HUES6 (cell line): ENCODE data around the gene BANP.
A peak's percentile ranks its signal among the peaks of the same experiment; 100 is the strongest.

ENCODE experiments used
- H3K27ac ChIP-seq: 2 replicates; pipeline ENCODE4 v1.7.0; 2013; ENCODE audit warnings: low read depth, mild to moderate bottlenecking, low read length, inconsistent platforms
- H3K27me3 ChIP-seq: 2 replicates; pipeline ENCODE4 v1.6.1; 2013; ENCODE audit warnings: low read length; ENCODE audit not compliant: control insufficient read depth, insufficient read depth
- H3K36me3 ChIP-seq: 2 replicates; pipeline ENCODE4 v1.6.1; 2013; ENCODE audit warnings: low read length; ENCODE audit not compliant: control insufficient read depth, insufficient read depth
- H3K4me1 ChIP-seq: 2 replicates; pipeline ENCODE4 v1.6.1; 2013; ENCODE audit warnings: low read length; ENCODE audit not compliant: control insufficient read depth, insufficient read depth
- H3K4me3 ChIP-seq: 2 replicates; pipeline ENCODE4 v1.5.1; 2013; ENCODE audit warnings: low read depth, low read length
- H3K9ac ChIP-seq: one replicate; pipeline ENCODE4 v1.6.1; 2013; ENCODE audit warnings: mild to moderate bottlenecking, low read length
- H3K9me3 ChIP-seq: 2 replicates; pipeline ENCODE4 v1.6.1; 2013; ENCODE audit warnings: low read depth, low read length; ENCODE audit not compliant: control insufficient read depth, insufficient read depth

Gene BANP

DNA sequence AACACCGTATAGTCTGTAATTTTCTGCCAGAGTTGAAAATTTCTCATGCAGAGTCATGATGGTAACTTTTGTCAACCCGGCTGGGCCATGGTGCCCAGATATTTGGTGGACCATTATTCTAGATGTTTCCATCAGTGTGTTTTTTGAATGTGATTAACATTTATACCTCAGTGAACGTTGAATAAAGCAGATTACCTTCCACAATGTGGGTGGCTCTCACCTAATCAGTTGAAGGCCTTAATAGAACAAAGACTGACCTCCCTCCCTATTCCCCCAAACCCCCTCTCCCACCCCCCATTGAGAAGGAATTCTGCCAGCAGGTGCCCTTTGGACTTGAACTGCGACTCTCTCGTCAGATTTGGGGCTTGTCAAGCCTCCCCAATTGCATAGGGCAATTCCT, 8.6 kb upstream of the BANP start:
- Histone ChIP-seq H3K36me3 (no peaks in the 10 kb centered on the region), H3K9ac (no peak overlapping the region), H3K4me1 (peaks cover 5% of the 10 kb centered on the region; the same call in 1 of the 2 replicates), H3K4me3 (no peak overlapping the region), H3K27me3 (no peaks in the 10 kb centered on the region), H3K9me3 (no peaks in the 10 kb centered on the region), H3K27ac (no peak overlapping the region)

DNA sequence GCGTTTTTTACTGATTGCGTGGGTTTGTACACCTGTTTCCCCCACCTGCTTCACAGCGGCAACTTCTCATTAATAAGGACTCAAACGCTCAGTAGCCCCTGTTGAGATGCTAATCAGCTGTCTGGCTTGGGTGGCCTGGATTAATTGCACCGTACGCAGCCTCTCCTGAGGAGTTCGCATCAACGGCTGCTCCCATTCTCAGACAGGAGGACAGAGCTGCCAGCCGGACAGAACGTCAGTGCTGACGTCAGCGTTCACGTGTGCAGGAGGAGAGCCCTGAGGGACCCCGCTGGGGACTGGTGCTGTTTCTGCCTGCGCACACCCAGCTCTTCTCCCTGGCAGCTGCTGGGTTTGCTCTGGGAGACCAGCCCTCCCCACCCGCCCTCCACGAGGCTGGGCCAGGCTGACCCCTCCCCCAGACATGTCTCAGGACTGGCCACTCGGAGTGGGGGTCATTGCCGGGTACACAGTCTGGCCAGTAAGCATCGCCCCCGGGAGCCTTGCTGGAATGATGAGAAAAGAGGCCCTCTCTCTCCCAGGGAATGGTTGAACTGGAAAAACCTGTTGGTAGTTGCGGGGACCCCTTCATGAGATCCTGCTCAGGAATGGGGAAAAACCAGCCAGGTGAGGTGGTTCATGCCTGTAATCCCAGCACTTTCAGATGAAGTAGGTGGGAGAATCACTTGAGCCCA, 5.7 kb upstream of the BANP start:
- Histone ChIP-seq H3K9ac (no peak overlapping the region), H3K27ac (no peak overlapping the region), H3K36me3 (no peaks in the 10 kb centered on the region), H3K4me1 (peaks cover 5% of the 10 kb centered on the region; the same call in 1 of the 2 replicates), H3K4me3 (no peak overlapping the region), H3K9me3 (no peaks in the 10 kb centered on the region), H3K27me3 (no peaks in the 10 kb centered on the region)

DNA sequence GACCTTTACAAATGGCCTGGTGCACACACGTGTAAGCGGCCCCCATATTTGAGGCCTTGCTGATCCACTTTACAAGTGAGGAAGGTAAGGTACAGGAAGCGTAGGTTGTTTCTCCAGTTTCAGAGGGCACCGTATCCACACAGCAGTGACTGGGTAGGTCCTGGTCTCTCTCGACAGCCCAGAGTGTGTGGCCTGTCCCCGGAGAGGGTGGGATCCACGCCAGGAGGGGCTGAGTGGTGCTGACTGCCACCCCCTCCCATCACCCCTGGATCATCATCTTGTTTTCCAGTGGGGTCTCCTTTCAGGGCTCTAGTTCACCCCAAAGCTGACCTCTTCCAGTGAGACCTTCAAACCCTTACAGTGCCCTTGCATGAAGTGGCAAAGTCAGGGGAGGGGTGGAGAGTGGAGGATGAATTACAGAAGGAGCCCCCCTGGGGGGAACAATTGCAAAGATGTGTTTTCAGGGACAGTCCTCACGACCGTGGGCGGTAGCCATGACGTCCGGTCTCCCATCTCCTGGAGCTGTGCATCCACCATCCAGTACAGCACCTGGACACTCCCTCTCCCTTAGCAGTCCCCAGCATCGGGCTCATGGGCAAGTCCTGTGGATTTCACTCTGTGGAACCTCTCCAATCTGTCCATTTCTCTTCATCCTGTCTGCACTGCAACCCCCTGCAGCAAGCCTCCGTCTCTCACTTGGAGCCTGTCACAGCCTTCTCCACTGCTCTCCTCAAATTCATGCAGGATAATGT, 4.5 kb upstream of the BANP start:
- H3K4me1 ChIP-seq: peaks cover 5% of the 10 kb centered on the region; the same call in 1 of the 2 replicates
- no peak overlapping the region for H3K4me3 ChIP-seq
- no peak overlapping the region for H3K27ac ChIP-seq
- no peak overlapping the region for H3K9ac ChIP-seq
- H3K36me3 ChIP-seq: no peaks in the 10 kb centered on the region
- no peaks in the 10 kb centered on the region for H3K27me3 ChIP-seq
- no peaks in the 10 kb centered on the region for H3K9me3 ChIP-seq

DNA sequence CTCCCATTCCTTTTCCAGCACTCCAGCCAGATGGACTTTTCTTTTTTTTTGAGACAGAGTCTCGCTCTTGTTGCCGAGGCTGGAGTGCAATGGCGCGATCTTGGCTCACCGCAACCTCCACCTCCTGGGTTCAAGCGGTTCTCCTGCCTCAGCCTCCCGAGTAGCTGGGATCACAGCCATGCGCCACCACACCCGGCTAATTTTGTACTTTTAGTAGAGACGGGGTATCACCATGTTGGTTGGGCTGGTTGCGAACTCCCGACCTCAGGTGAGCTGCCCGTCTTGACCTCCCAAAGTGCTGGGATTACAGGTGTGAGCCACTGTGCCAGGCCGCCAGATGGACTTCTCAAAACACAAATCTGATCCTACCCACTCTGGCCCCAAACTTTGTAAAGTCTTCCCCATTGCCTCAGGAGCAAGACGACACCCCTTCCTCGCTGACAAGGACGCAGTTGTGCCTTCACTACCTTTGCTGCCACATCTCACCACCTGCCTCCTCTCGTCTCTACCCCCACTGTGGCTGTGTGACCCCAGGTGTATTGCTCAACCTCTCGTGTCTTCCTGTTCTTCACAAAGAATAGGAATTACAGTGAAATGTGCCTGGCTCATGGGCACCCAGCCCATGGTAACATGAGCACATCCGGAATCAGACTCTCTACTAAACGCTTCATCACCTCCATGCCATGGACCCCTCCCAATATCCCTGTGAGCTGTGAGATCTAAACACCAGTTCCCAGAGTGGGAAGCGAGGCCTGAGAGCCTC, 3.7 kb upstream of the BANP start:
- Histone ChIP-seq H3K4me3 (no peak overlapping the region), H3K4me1 (peaks cover 5% of the 10 kb centered on the region), H3K9me3 (no peaks in the 10 kb centered on the region), H3K36me3 (no peaks in the 10 kb centered on the region), H3K9ac (no peak overlapping the region), H3K27ac (no peak overlapping the region), H3K27me3 (no peaks in the 10 kb centered on the region)

- Histone ChIP-seq H3K9ac (no peak overlapping the region), H3K36me3 (no peaks in the 10 kb centered on the region), H3K4me3 (no peak overlapping the region), H3K27ac (no peak overlapping the region), H3K4me1 (peaks cover 5% of the 10 kb centered on the region), H3K27me3 (no peaks in the 10 kb centered on the region), H3K9me3 (no peaks in the 10 kb centered on the region)
Measured at GRCh38 chr16:87948119-87948545, 3.1 kb upstream of the BANP start.

DNA sequence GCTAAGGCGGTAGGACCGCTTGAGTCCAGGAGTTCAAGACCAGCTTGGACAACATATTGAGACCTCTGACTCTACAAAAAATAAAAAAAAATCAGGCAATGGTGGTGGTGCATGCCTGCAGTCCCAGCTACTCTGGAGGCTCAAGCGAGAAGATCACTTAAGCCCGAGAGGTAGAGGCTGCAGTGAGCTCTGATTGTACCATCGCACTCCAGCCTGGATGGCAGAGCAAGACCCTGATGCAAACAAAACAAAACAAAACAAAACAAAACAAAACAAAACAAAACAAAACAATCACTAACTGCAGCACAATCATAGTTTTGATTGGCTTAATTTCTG, 2.5 kb upstream of the BANP start:
- Histone ChIP-seq H3K4me1 (peaks cover 5% of the 10 kb centered on the region), H3K9me3 (no peaks in the 10 kb centered on the region), H3K4me3 (no peak overlapping the region), H3K9ac (no peak overlapping the region), H3K27ac (no peak overlapping the region), H3K36me3 (peaks cover 5% of the 10 kb centered on the region), H3K27me3 (no peaks in the 10 kb centered on the region)

DNA sequence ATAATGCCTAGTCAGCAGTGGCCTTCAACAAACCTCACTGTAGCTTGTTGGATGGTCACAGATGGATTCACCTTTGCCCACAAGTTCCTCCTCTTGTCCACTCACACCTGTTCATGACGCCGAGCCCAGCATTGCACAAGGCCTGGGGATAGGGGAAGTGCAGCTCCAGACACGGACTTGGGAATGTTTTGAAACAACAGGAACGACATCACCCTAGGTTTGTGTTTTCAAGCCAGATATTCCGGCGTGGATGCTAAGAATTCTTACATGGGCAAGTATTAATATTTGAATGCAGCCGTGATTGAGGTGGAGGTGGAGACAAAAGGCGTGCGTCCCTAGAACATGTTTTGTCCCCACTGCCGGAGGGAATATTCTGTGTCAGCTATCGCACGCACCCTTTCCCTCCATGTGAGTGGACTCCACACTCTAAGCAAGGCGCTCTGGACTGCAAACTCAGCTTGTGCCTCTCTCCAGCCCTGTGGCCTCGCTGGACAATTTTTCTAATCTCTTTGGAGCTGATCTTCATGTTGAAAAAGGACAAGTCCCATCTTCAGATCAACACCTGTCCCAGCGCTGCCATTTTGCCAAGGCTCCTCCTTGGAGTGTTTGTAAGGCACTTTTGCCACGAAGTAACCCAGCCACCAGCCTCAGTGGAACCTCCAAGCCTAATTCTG, 2.0 kb upstream of the BANP start:
- H3K4me3 ChIP-seq: no peak overlapping the region
- no peak overlapping the region for H3K9ac ChIP-seq
- no peaks in the 10 kb centered on the region for H3K9me3 ChIP-seq
- peaks cover 5% of the 10 kb centered on the region for H3K4me1 ChIP-seq
- H3K27ac ChIP-seq: no peak overlapping the region
- peaks cover 10% of the 10 kb centered on the region for H3K36me3 ChIP-seq
- no peaks in the 10 kb centered on the region for H3K27me3 ChIP-seq

DNA sequence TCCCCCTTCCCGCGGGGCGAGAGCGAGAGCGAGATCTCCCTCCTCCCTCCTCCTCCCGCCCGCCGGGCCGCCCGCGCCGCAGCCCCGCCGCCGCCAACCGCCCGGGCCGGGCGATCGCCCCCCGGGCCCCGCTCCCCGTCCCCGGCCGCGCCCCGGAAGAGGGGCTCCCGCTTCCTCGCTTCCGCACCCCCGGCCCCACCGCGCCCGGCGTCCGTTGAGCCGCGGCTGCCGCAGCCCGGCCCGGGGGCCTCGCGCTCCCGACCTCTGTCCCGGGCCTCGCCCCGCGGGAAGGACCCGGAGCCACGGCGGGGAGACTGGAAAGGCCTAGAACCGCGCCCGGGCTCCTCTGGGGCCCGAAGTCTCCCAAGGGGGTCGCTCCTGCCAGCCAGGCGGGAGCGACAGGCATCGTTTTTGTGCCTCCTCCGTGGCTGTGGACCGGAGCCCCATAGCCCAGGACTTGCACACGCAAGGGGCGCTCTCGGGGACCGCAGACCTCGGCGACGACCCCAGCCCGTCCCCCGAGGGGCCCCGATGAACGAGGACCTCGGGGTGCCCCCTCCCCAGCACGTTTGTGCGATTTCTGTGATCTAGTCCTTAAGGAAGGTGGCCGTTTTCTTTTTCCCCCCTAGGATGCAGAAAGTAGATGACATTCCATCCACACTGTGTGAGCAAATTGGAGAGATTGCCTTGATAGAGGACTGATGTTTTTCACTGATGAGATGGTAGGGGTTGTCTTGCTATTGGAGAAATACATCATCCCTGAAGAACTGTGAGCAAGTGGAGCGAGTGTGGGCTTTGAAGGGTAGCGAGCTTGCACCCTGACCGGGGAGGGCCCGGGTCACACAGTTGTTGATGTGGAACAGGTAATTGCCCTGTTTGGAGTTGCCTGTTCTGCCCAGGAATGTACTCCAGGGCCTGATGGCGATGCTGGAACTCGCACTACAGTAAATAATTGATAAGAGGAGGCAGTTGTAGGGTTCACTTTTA, 611 bp downstream of the BANP start:
- peaks cover 12% of the 10 kb centered on the region for H3K4me1 ChIP-seq
- H3K36me3 ChIP-seq: peaks cover 22% of the 10 kb centered on the region

GRCh38 chr16:87952751-87953150, 1.5 kb downstream of the BANP start:
- H3K36me3 ChIP-seq: peaks cover 28% of the 10 kb centered on the region
- no peak overlapping the region for H3K27ac ChIP-seq
- H3K4me1 ChIP-seq: peaks cover 12% of the 10 kb centered on the region
- peak overlapping the region; percentile 85; the same call in 1 of the 2 replicates for H3K4me3 ChIP-seq
- no peaks in the 10 kb centered on the region for H3K27me3 ChIP-seq
- H3K9ac ChIP-seq: peak overlapping the region; percentile 97
- H3K9me3 ChIP-seq: no peaks in the 10 kb centered on the region

More for the DNA sequence above, 611 bp downstream of the BANP start:
- Histone ChIP-seq H3K9me3 (no peaks in the 10 kb centered on the region), H3K27me3 (no peaks in the 10 kb centered on the region), H3K4me3 (peak overlapping the region; percentile 85), H3K27ac (peak overlapping the region; percentile 96), H3K9ac (peak overlapping the region; percentile 97)
